ENCODE results near the gene CACNB4. TPM values are rescaled to one million over a fixed set of nuclear protein-coding genes. Genes with fewer than 3 reads are reported as not detected.

The CACNB4 gene
- total RNA-seq, 1 experiment from 2014 or later: 0.22 TPM

DNA sequence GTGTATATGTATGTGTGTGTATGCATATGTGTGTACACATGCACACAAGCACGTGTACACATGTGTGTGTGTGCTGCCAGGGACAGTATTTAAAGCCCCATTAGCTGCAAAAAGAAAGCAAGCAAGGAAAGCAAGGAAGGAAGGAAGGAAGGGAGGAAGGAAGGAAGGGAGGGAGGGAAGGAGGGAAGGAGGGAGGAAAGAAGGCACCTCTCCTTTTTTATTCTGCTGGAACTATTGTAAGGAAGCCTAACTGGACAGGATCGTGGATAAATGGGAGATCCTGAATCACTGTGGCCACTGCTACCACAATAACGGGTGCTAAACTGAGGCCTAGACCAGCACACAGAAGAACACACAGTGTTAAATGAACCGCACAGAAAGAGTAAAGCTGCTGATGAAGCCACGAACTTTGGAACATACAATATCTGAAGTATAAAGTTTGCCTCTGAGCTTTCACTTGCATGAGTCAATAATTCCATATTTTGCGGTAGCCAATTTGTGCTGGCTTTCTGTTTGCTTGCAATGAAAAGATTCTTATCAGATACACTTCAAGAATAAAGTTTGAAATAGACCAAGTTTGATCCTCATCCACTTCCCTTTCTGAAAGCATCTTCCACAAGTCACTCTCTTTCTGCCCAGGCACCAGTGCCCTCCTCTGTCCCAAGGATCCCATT lies 15.5 kb downstream of the CACNB4 start:
- no peak for DNase-seq
- no peak overlapping the region for H3K27ac ChIP-seq (ENCODE audit: low read length)
- H4K20me1 ChIP-seq (ENCODE audit: insufficient read depth, low read depth, low read length): no peaks in the 10 kb centered on the region
- no peak overlapping the region for H3K4me2 ChIP-seq (ENCODE audit: low read depth, low read length, poor library complexity, severe bottlenecking)
- H3K9me2 ChIP-seq (replicated peaks; ENCODE audit: insufficient read depth, low read length): no peaks in the 10 kb centered on the region
- no peak overlapping the region for H2AFZ ChIP-seq (ENCODE audit: low read length)
- no peak overlapping the region for H3K9ac ChIP-seq (ENCODE audit: low read length)
- H3K79me2 ChIP-seq (ENCODE audit: low read length): no peaks in the 10 kb centered on the region
- no peaks in the 10 kb centered on the region for H3K4me1 ChIP-seq (ENCODE audit: low read length)
- H3K36me3 ChIP-seq (ENCODE audit: insufficient read depth, low read length): no peaks in the 10 kb centered on the region
- no peaks in the 10 kb centered on the region for H3K27me3 ChIP-seq (ENCODE audit: low read length)
- no peak overlapping the region for H3K4me3 ChIP-seq (ENCODE audit: low read length)
- H3K9me3 ChIP-seq (ENCODE audit: low read length): no peaks in the 10 kb centered on the region

- no peaks in the 10 kb centered on the region for H4K20me1 ChIP-seq (ENCODE audit: insufficient read depth, low read depth, low read length)
- H3K27ac ChIP-seq (ENCODE audit: low read length): no peak overlapping the region
- H3K36me3 ChIP-seq (ENCODE audit: insufficient read depth, low read length): no peaks in the 10 kb centered on the region
- H3K27me3 ChIP-seq (ENCODE audit: low read length): no peaks in the 10 kb centered on the region
- H3K9ac ChIP-seq (ENCODE audit: low read length): no peak overlapping the region
- no peak for DNase-seq
- H3K4me3 ChIP-seq (ENCODE audit: low read length): no peak overlapping the region
- no peaks in the 10 kb centered on the region for H3K9me3 ChIP-seq (ENCODE audit: low read length)
- H3K4me1 ChIP-seq (ENCODE audit: low read length): no peaks in the 10 kb centered on the region
- H3K9me2 ChIP-seq (replicated peaks; ENCODE audit: insufficient read depth, low read length): no peaks in the 10 kb centered on the region
- no peaks in the 10 kb centered on the region for H3K79me2 ChIP-seq (ENCODE audit: low read length)
- H3K4me2 ChIP-seq (ENCODE audit: low read depth, low read length, poor library complexity, severe bottlenecking): no peak overlapping the region
- H2AFZ ChIP-seq (ENCODE audit: low read length): no peak overlapping the region
These were observed 20.2 kb downstream of the CACNB4 start for GRCh38 chr2:152078662-152079061.

DNA sequence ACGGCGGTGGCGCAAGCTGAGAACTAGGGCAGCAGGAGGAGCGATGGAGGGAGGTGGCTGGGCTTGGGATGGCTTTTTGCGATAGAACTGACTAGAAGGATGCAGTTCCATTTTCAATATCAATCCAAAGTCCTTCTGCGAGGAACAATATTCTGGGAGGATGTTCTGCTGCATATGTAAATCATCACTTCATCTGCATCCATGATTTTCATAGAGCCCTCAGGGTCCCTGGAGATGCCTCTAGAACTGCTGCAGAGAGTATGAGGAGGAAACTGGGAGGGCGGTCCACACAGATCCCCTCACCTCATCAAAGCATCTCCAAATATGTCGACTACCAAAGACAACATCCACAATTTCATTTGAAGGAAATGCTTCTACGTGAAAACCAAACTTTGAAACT lies 20.8 kb downstream of the CACNB4 start:
- Histone ChIP-seq H3K4me2 (ENCODE audit: low read depth, low read length, poor library complexity, severe bottlenecking) (no peak overlapping the region), H3K27ac (ENCODE audit: low read length) (no peak overlapping the region), H3K4me3 (ENCODE audit: low read length) (no peak overlapping the region), H3K36me3 (ENCODE audit: insufficient read depth, low read length) (no peaks in the 10 kb centered on the region), H2AFZ (ENCODE audit: low read length) (no peak overlapping the region), H3K79me2 (ENCODE audit: low read length) (no peaks in the 10 kb centered on the region), H3K9me3 (ENCODE audit: low read length) (no peaks in the 10 kb centered on the region), H4K20me1 (ENCODE audit: insufficient read depth, low read depth, low read length) (no peaks in the 10 kb centered on the region), H3K9me2 (replicated peaks; ENCODE audit: insufficient read depth, low read length) (no peaks in the 10 kb centered on the region), H3K9ac (ENCODE audit: low read length) (no peak overlapping the region), H3K27me3 (ENCODE audit: low read length) (no peaks in the 10 kb centered on the region), H3K4me1 (ENCODE audit: low read length) (no peaks in the 10 kb centered on the region)
- DNase-seq: no peak

- no peaks in the 10 kb centered on the region for H3K9me3 ChIP-seq (ENCODE audit: low read length)
- no peak for DNase-seq
- H3K4me2 ChIP-seq (ENCODE audit: low read depth, low read length, poor library complexity, severe bottlenecking): no peak overlapping the region
- H3K36me3 ChIP-seq (ENCODE audit: insufficient read depth, low read length): no peaks in the 10 kb centered on the region
- no peaks in the 10 kb centered on the region for H3K27me3 ChIP-seq (ENCODE audit: low read length)
- no peaks in the 10 kb centered on the region for H3K9me2 ChIP-seq (replicated peaks; ENCODE audit: insufficient read depth, low read length)
- H4K20me1 ChIP-seq (ENCODE audit: insufficient read depth, low read depth, low read length): no peaks in the 10 kb centered on the region
- no peak overlapping the region for H3K4me3 ChIP-seq (ENCODE audit: low read length)
- no peak overlapping the region for H2AFZ ChIP-seq (ENCODE audit: low read length)
- peaks cover 12% of the 10 kb centered on the region for H3K4me1 ChIP-seq (ENCODE audit: low read length)
- H3K79me2 ChIP-seq (ENCODE audit: low read length): no peaks in the 10 kb centered on the region
- H3K27ac ChIP-seq (ENCODE audit: low read length): no peak overlapping the region
- no peak overlapping the region for H3K9ac ChIP-seq (ENCODE audit: low read length)
These were observed 23.3 kb downstream of the CACNB4 start for GRCh38 chr2:152075461-152076050.

- H3K79me2 ChIP-seq (ENCODE audit: low read length): no peaks in the 10 kb centered on the region
- no peak overlapping the region for H3K4me3 ChIP-seq (ENCODE audit: low read length)
- no peaks in the 10 kb centered on the region for H3K9me2 ChIP-seq (replicated peaks; ENCODE audit: insufficient read depth, low read length)
- H3K9me3 ChIP-seq (ENCODE audit: low read length): no peaks in the 10 kb centered on the region
- H2AFZ ChIP-seq (ENCODE audit: low read length): no peak overlapping the region
- no peak overlapping the region for H3K4me2 ChIP-seq (ENCODE audit: low read depth, low read length, poor library complexity, severe bottlenecking)
- peaks cover 12% of the 10 kb centered on the region for H3K4me1 ChIP-seq (ENCODE audit: low read length)
- H4K20me1 ChIP-seq (ENCODE audit: insufficient read depth, low read depth, low read length): no peaks in the 10 kb centered on the region
- H3K9ac ChIP-seq (ENCODE audit: low read length): no peak overlapping the region
- no peak overlapping the region for H3K27ac ChIP-seq (ENCODE audit: low read length)
- no peaks in the 10 kb centered on the region for H3K27me3 ChIP-seq (ENCODE audit: low read length)
- DNase-seq: no peak
- H3K36me3 ChIP-seq (ENCODE audit: insufficient read depth, low read length): no peaks in the 10 kb centered on the region
These were observed 26.8 kb downstream of the CACNB4 start for GRCh38 chr2:152072011-152072410.

DNA sequence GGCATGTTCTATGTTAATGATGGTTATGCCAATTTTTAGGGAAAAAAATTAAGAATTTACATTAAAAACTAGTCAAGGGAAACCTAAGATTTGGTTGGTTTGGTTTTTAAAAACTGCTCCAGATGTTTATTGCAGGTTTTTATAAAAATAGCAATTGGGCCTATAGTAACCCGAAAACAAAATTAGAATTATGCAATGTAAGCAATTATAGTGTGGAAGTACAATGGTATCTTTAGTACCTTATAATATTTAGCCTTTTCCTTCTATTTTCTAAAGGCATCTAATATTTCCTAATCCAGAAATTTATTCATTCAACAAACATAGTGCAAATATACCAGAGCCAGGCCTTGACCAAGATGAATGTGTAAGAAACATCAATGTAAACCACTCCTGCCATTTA lies 27.3 kb downstream of the CACNB4 start:
- Histone ChIP-seq H3K4me2 (ENCODE audit: low read depth, low read length, poor library complexity, severe bottlenecking) (peak overlapping the region; percentile 44), H4K20me1 (ENCODE audit: insufficient read depth, low read depth, low read length) (no peaks in the 10 kb centered on the region), H3K79me2 (ENCODE audit: low read length) (no peaks in the 10 kb centered on the region), H3K27ac (ENCODE audit: low read length) (peak overlapping the region; percentile 48; the same call in 1 of the 2 replicates), H3K9me2 (replicated peaks; ENCODE audit: insufficient read depth, low read length) (no peaks in the 10 kb centered on the region), H3K4me1 (ENCODE audit: low read length) (peaks cover 12% of the 10 kb centered on the region), H3K27me3 (ENCODE audit: low read length) (no peaks in the 10 kb centered on the region), H2AFZ (ENCODE audit: low read length) (no peak overlapping the region), H3K9ac (ENCODE audit: low read length) (no peak overlapping the region), H3K9me3 (ENCODE audit: low read length) (no peaks in the 10 kb centered on the region), H3K36me3 (ENCODE audit: insufficient read depth, low read length) (no peaks in the 10 kb centered on the region), H3K4me3 (ENCODE audit: low read length) (no peak overlapping the region)
- DNase-seq: no peak

- no peaks in the 10 kb centered on the region for H3K79me2 ChIP-seq (ENCODE audit: low read length)
- peak; percentile 70 for DNase-seq
- peaks cover 12% of the 10 kb centered on the region for H3K4me1 ChIP-seq (ENCODE audit: low read length)
- no peak overlapping the region for H3K9ac ChIP-seq (ENCODE audit: low read length)
- H3K4me2 ChIP-seq (ENCODE audit: low read depth, low read length, poor library complexity, severe bottlenecking): peak overlapping the region; percentile 44
- H3K36me3 ChIP-seq (ENCODE audit: insufficient read depth, low read length): no peaks in the 10 kb centered on the region
- no peak overlapping the region for H3K4me3 ChIP-seq (ENCODE audit: low read length)
- no peaks in the 10 kb centered on the region for H4K20me1 ChIP-seq (ENCODE audit: insufficient read depth, low read depth, low read length)
- H3K27ac ChIP-seq (ENCODE audit: low read length): peak overlapping the region; percentile 48; the same call in 1 of the 2 replicates
- H3K9me2 ChIP-seq (replicated peaks; ENCODE audit: insufficient read depth, low read length): no peaks in the 10 kb centered on the region
- H3K9me3 ChIP-seq (ENCODE audit: low read length): no peaks in the 10 kb centered on the region
- H3K27me3 ChIP-seq (ENCODE audit: low read length): no peaks in the 10 kb centered on the region
- H2AFZ ChIP-seq (ENCODE audit: low read length): peak overlapping the region; percentile 58
These were observed 27.8 kb downstream of the CACNB4 start for GRCh38 chr2:152071092-152071491.

- DNase-seq: no peak
- no peak overlapping the region for H3K4me2 ChIP-seq (ENCODE audit: low read depth, low read length, poor library complexity, severe bottlenecking)
- no peaks in the 10 kb centered on the region for H3K27me3 ChIP-seq (ENCODE audit: low read length)
- no peak overlapping the region for H3K4me3 ChIP-seq (ENCODE audit: low read length)
- H3K9ac ChIP-seq (ENCODE audit: low read length): no peak overlapping the region
- no peak overlapping the region for H2AFZ ChIP-seq (ENCODE audit: low read length)
- peaks cover 12% of the 10 kb centered on the region for H3K4me1 ChIP-seq (ENCODE audit: low read length)
- no peaks in the 10 kb centered on the region for H3K9me3 ChIP-seq (ENCODE audit: low read length)
- no peaks in the 10 kb centered on the region for H3K36me3 ChIP-seq (ENCODE audit: insufficient read depth, low read length)
- H4K20me1 ChIP-seq (ENCODE audit: insufficient read depth, low read depth, low read length): no peaks in the 10 kb centered on the region
- no peaks in the 10 kb centered on the region for H3K79me2 ChIP-seq (ENCODE audit: low read length)
- no peak overlapping the region for H3K27ac ChIP-seq (ENCODE audit: low read length)
- no peaks in the 10 kb centered on the region for H3K9me2 ChIP-seq (replicated peaks; ENCODE audit: insufficient read depth, low read length)
These were observed 30.6 kb downstream of the CACNB4 start for GRCh38 chr2:152068226-152068625.
